Measurements from ENCODE around the gene PLD1. TPM values are rescaled to one million over a fixed set of nuclear protein-coding genes. Genes with fewer than 3 reads are reported as not detected.

The PLD1 gene
- polyA plus RNA-seq, 4 donors: 35.9 to 99.1 (median 72.1) TPM

GRCh38 chr3:171832989-171833388, 22.7 kb upstream of the PLD1 start:
- no peak for DNase-seq
- H3K27ac ChIP-seq (ENCODE audit: low read depth in 1 of 3, low read length in 2 of 3): no peak overlapping the region
- H3K9me3 ChIP-seq (ENCODE audit: control insufficient read depth in 2 of 2, insufficient read depth in 1 of 2, low read depth in 1 of 2, low read length in 1 of 2): no peaks in the 10 kb centered on the region
- no peak for FAIRE-seq
- H3K27me3 ChIP-seq (ENCODE audit: control insufficient read depth in 3 of 3, insufficient read depth in 3 of 3, low read length in 3 of 3): no peaks in the 10 kb centered on the region
- peaks cover 0 to 10% (median 5%) of the 10 kb centered on the region in 3 donors for H3K4me1 ChIP-seq (ENCODE audit: control insufficient read depth in 3 of 3, insufficient read depth in 2 of 3, low read depth in 1 of 3, low read length in 2 of 3)
- no peak overlapping the region for H3K4me3 ChIP-seq (ENCODE audit: low read depth in 1 of 3, low read length in 3 of 3)
- WGBS, 3 donors: 73 to 88% (median 83%) methylated on average over 5 of the region's 5 CpGs
- no peaks in the 10 kb centered on the region for H3K36me3 ChIP-seq (ENCODE audit: control insufficient read depth in 3 of 3, insufficient read depth in 2 of 3, low read depth in 1 of 3, low read length in 3 of 3)

GRCh38 chr3:171831936-171832335, 21.7 kb upstream of the PLD1 start:
- no peaks in the 10 kb centered on the region for H3K9me3 ChIP-seq (ENCODE audit: control insufficient read depth in 2 of 2, insufficient read depth in 1 of 2, low read depth in 1 of 2, low read length in 1 of 2)
- no peak for FAIRE-seq
- H3K4me1 ChIP-seq (ENCODE audit: control insufficient read depth in 3 of 3, insufficient read depth in 2 of 3, low read depth in 1 of 3, low read length in 2 of 3): peaks cover 0 to 10% (median 5%) of the 10 kb centered on the region in 3 donors
- 81 to 87% (median 82%) methylated on average over 3 of the region's 3 CpGs for WGBS, 3 donors
- H3K27ac ChIP-seq (ENCODE audit: low read depth in 1 of 3, low read length in 2 of 3): no peak overlapping the region
- no peak for DNase-seq
- H3K4me3 ChIP-seq (ENCODE audit: low read depth in 1 of 3, low read length in 3 of 3): no peak overlapping the region
- no peaks in the 10 kb centered on the region for H3K36me3 ChIP-seq (ENCODE audit: control insufficient read depth in 3 of 3, insufficient read depth in 2 of 3, low read depth in 1 of 3, low read length in 3 of 3)
- H3K27me3 ChIP-seq (ENCODE audit: control insufficient read depth in 3 of 3, insufficient read depth in 3 of 3, low read length in 3 of 3): no peaks in the 10 kb centered on the region

DNA sequence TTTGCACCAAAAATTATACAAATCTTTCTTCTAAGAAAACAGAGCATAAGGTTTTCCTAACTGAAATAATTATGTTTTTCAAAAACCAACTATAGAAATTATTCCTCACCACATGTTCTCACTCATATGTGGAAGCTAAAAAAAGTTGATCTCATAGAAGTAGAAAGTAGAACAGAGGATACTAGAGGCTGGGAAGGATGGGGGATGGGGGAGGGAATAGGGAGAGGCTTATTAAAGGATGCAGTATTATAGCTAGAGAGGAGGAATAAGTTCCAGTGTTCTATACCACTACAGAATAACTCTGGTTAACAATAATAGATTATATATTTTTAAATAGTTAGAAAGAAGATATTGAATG, 20.2 kb upstream of the PLD1 start:
- FAIRE-seq (no peak), DNase-seq (no peak)
- Histone ChIP-seq H3K27me3 (ENCODE audit: control insufficient read depth in 3 of 3, insufficient read depth in 3 of 3, low read length in 3 of 3) (no peaks in the 10 kb centered on the region), H3K4me3 (ENCODE audit: low read depth in 1 of 3, low read length in 3 of 3) (no peak overlapping the region), H3K4me1 (ENCODE audit: control insufficient read depth in 3 of 3, insufficient read depth in 2 of 3, low read depth in 1 of 3, low read length in 2 of 3) (peaks cover 0 to 10% (median 5%) of the 10 kb centered on the region in 3 donors), H3K36me3 (ENCODE audit: control insufficient read depth in 3 of 3, insufficient read depth in 2 of 3, low read depth in 1 of 3, low read length in 3 of 3) (no peaks in the 10 kb centered on the region), H3K27ac (ENCODE audit: low read depth in 1 of 3, low read length in 2 of 3) (peak overlapping the region in 1 of 3 donors; percentile 22), H3K9me3 (ENCODE audit: control insufficient read depth in 2 of 2, insufficient read depth in 1 of 2, low read depth in 1 of 2, low read length in 1 of 2) (no peaks in the 10 kb centered on the region)

GRCh38 chr3:171829841-171830517, 19.7 kb upstream of the PLD1 start:
- DNase-seq (peak; percentile 79 to 82), FAIRE-seq (no peak)
- WGBS, 3 donors: 8 to 20% (median 14%) methylated on average over 6 of the region's 6 CpGs
- H3K27ac ChIP-seq (ENCODE audit: low read depth in 1 of 3, low read length in 2 of 3): peak overlapping the region in 2 of 3 donors; percentile 22 to 32
- H3K9me3 ChIP-seq (ENCODE audit: control insufficient read depth in 2 of 2, insufficient read depth in 1 of 2, low read depth in 1 of 2, low read length in 1 of 2): no peaks in the 10 kb centered on the region
- H3K4me1 ChIP-seq (ENCODE audit: control insufficient read depth in 3 of 3, insufficient read depth in 2 of 3, low read depth in 1 of 3, low read length in 2 of 3): peaks cover 0 to 10% (median 5%) of the 10 kb centered on the region in 3 donors
- H3K27me3 ChIP-seq (ENCODE audit: control insufficient read depth in 3 of 3, insufficient read depth in 3 of 3, low read length in 3 of 3): no peaks in the 10 kb centered on the region
- H3K4me3 ChIP-seq (ENCODE audit: low read depth in 1 of 3, low read length in 3 of 3): no peak overlapping the region
- H3K36me3 ChIP-seq (ENCODE audit: control insufficient read depth in 3 of 3, insufficient read depth in 2 of 3, low read depth in 1 of 3, low read length in 3 of 3): no peaks in the 10 kb centered on the region

- no peak for FAIRE-seq
- 79 to 80% (median 80%) methylated on average over 5 of the region's 5 CpGs for WGBS, 3 donors
Observed at GRCh38 chr3:171828902-171829770, 18.9 kb upstream of the PLD1 start.

DNA sequence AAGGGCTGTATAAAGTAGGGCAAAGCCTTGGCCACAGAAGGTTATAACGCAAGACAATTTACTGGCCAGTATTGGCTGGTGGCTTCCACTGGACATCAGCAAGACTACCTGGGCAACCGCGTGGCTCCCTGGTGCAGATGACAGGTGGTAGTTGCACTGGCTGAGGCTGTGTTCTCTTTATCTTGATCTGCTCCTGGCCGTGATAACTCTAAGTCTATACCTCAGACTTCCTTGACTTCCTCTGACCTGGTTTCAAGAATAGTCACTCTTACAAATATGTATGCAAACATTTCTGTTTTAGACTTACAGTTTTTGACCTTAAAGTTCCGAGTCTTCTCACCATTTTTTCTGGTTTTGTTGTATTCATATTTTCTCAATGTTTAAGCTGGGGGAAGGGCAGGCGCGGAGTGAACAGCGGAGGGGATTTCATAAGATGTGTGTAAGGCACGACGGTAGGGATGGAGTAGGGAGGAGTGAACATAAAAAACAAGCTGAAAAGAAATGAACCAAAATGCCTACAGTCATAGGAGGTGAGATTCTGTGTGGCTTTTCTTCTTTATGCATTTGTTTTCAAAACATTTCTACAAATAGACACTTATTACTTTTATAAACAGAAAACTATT, 17.7 kb upstream of the PLD1 start:
- Histone ChIP-seq H3K27ac (ENCODE audit: low read depth in 1 of 3, low read length in 2 of 3) (no peak overlapping the region), H3K4me3 (ENCODE audit: low read depth in 1 of 3, low read length in 3 of 3) (no peak overlapping the region), H3K9me3 (ENCODE audit: control insufficient read depth in 2 of 2, insufficient read depth in 1 of 2, low read depth in 1 of 2, low read length in 1 of 2) (no peaks in the 10 kb centered on the region), H3K4me1 (ENCODE audit: control insufficient read depth in 3 of 3, insufficient read depth in 2 of 3, low read depth in 1 of 3, low read length in 2 of 3) (peaks cover 0 to 7% (median 5%) of the 10 kb centered on the region in 3 donors), H3K36me3 (ENCODE audit: control insufficient read depth in 3 of 3, insufficient read depth in 2 of 3, low read depth in 1 of 3, low read length in 3 of 3) (no peaks in the 10 kb centered on the region), H3K27me3 (ENCODE audit: control insufficient read depth in 3 of 3, insufficient read depth in 3 of 3, low read length in 3 of 3) (no peaks in the 10 kb centered on the region)
- FAIRE-seq (no peak), DNase-seq (no peak)
- WGBS, 3 donors: 70 to 72% (median 72%) methylated on average over 10 of the region's 10 CpGs

More at GRCh38 chr3:171828902-171829770, 18.9 kb upstream of the PLD1 start:
- no peaks in the 10 kb centered on the region for H3K27me3 ChIP-seq (ENCODE audit: control insufficient read depth in 3 of 3, insufficient read depth in 3 of 3, low read length in 3 of 3)
- DNase-seq: no peak
- peaks cover 0 to 10% (median 5%) of the 10 kb centered on the region in 3 donors for H3K4me1 ChIP-seq (ENCODE audit: control insufficient read depth in 3 of 3, insufficient read depth in 2 of 3, low read depth in 1 of 3, low read length in 2 of 3)
- no peaks in the 10 kb centered on the region for H3K36me3 ChIP-seq (ENCODE audit: control insufficient read depth in 3 of 3, insufficient read depth in 2 of 3, low read depth in 1 of 3, low read length in 3 of 3)
- no peak overlapping the region for H3K27ac ChIP-seq (ENCODE audit: low read depth in 1 of 3, low read length in 2 of 3)
- H3K9me3 ChIP-seq (ENCODE audit: control insufficient read depth in 2 of 2, insufficient read depth in 1 of 2, low read depth in 1 of 2, low read length in 1 of 2): no peaks in the 10 kb centered on the region
- H3K4me3 ChIP-seq (ENCODE audit: low read depth in 1 of 3, low read length in 3 of 3): no peak overlapping the region

GRCh38 chr3:171827385-171827784, 17.1 kb upstream of the PLD1 start:
- DNase-seq: no peak
- WGBS, 3 donors: 89 to 93% (median 90%) methylated on average over 3 of the region's 3 CpGs
- Histone ChIP-seq H3K9me3 (ENCODE audit: control insufficient read depth in 2 of 2, insufficient read depth in 1 of 2, low read depth in 1 of 2, low read length in 1 of 2) (no peaks in the 10 kb centered on the region), H3K36me3 (ENCODE audit: control insufficient read depth in 3 of 3, insufficient read depth in 2 of 3, low read depth in 1 of 3, low read length in 3 of 3) (no peaks in the 10 kb centered on the region), H3K27me3 (ENCODE audit: control insufficient read depth in 3 of 3, insufficient read depth in 3 of 3, low read length in 3 of 3) (no peaks in the 10 kb centered on the region), H3K4me3 (ENCODE audit: low read depth in 1 of 3, low read length in 3 of 3) (no peak overlapping the region), H3K4me1 (ENCODE audit: control insufficient read depth in 3 of 3, insufficient read depth in 2 of 3, low read depth in 1 of 3, low read length in 2 of 3) (peaks cover 0 to 10% (median 5%) of the 10 kb centered on the region in 3 donors), H3K27ac (ENCODE audit: low read depth in 1 of 3, low read length in 2 of 3) (no peak overlapping the region)
- FAIRE-seq: no peak

- Histone ChIP-seq H3K27ac (ENCODE audit: low read depth in 1 of 3, low read length in 2 of 3) (peak overlapping the region in 1 of 3 donors; percentile 27), H3K9me3 (ENCODE audit: control insufficient read depth in 2 of 2, insufficient read depth in 1 of 2, low read depth in 1 of 2, low read length in 1 of 2) (no peaks in the 10 kb centered on the region), H3K4me1 (ENCODE audit: control insufficient read depth in 3 of 3, insufficient read depth in 2 of 3, low read depth in 1 of 3, low read length in 2 of 3) (peaks cover 0 to 15% (median 5%) of the 10 kb centered on the region in 3 donors), H3K27me3 (ENCODE audit: control insufficient read depth in 3 of 3, insufficient read depth in 3 of 3, low read length in 3 of 3) (no peaks in the 10 kb centered on the region), H3K36me3 (ENCODE audit: control insufficient read depth in 3 of 3, insufficient read depth in 2 of 3, low read depth in 1 of 3, low read length in 3 of 3) (no peaks in the 10 kb centered on the region), H3K4me3 (ENCODE audit: low read depth in 1 of 3, low read length in 3 of 3) (no peak overlapping the region)
- WGBS, 3 donors: 70 to 85% (median 70%) methylated on average over 5 of the region's 5 CpGs
- FAIRE-seq (no peak), DNase-seq (no peak)
Observed at GRCh38 chr3:171825222-171825828, 15.0 kb upstream of the PLD1 start.

Measured in small intestine (tissue), 7 donors.